A673 (cell line): Measurements from ENCODE around the gene ABCG5.

Experiments used
- EZH2 ChIP-seq: fragments of 200-600 bp; sonication (generic); IDR thresholded peaks from 2 replicates; pipeline ENCODE4 v1.6.1; 2017; ENCODE audit warnings: borderline replicate concordance, low read depth, mild to moderate bottlenecking, mixed read lengths, antibody characterized with exemption, low read length; ENCODE audit not compliant: poor library complexity, severe bottlenecking
- TF ChIP-seq, protein P1 (sequence below): fragments of 300-800, 200-600 bp; sonication (generic); conservative IDR thresholded peaks from 2 replicates; pipeline ENCODE4 v1.5.1; 2017; ENCODE audit warnings: low read depth, mild to moderate bottlenecking, antibody characterized with exemption, low read length, moderate library complexity, mixed read lengths

DNA sequence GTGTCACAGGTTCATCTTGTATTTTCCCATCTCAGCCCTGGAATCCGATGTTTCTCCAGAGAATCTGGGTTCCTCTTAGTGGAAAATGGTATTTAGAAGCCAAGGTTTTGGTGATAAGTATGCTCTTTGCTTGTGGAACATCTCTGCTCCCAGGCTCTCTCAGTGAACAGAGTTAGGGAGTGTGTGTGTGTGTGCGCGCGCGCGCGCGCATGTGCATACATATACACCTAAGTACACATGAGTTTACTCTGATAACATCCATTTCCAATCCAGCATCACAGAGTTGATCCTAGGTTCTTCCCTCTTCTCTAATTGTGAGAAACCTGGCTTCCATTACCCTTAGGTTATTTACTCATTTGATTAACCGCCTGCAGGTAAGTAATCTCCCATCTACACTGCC, 41.8 kb upstream of the ABCG5 start:
- TF ChIP-seq, protein P1, sequence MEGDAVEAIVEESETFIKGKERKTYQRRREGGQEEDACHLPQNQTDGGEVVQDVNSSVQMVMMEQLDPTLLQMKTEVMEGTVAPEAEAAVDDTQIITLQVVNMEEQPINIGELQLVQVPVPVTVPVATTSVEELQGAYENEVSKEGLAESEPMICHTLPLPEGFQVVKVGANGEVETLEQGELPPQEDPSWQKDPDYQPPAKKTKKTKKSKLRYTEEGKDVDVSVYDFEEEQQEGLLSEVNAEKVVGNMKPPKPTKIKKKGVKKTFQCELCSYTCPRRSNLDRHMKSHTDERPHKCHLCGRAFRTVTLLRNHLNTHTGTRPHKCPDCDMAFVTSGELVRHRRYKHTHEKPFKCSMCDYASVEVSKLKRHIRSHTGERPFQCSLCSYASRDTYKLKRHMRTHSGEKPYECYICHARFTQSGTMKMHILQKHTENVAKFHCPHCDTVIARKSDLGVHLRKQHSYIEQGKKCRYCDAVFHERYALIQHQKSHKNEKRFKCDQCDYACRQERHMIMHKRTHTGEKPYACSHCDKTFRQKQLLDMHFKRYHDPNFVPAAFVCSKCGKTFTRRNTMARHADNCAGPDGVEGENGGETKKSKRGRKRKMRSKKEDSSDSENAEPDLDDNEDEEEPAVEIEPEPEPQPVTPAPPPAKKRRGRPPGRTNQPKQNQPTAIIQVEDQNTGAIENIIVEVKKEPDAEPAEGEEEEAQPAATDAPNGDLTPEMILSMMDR, result no peak
- no peak for TF ChIP-seq EZH2
